Lower leg skin (tissue), 4 donors: ENCODE results near the gene BCL2L1. TPM values are rescaled to one million over a fixed set of nuclear protein-coding genes. Genes with fewer than 3 reads are reported as not detected.

Experiments
- DNase-seq, 2 donors: peaks; one replicate each; pipeline ENCODE4 v3.0.0-alpha.2; 2019; ENCODE audit warnings: low spot score in 2 of 2
- H3K4me3 ChIP-seq: fragments of 200-600 bp; sonication (generic); 2 replicates; pipeline ENCODE4 v1.5.1; 2017; ENCODE audit warnings: mild to moderate bottlenecking, low read depth; ENCODE audit not compliant: poor library complexity, severe bottlenecking
- POLR2A ChIP-seq, 2 donors: fragments of 450-650 bp; IDR thresholded peaks; one replicate each; pipeline ENCODE4 v1.6.1; 2016 to 2017; ENCODE audit warnings: antibody characterized with exemption in 2 of 2, mild to moderate bottlenecking in 1 of 2, moderate library complexity in 1 of 2
- WGBS, 2 donors: methylation state at CpG; one replicate each; pipeline ENCODE4 v1.1.5; 2018; 5-methylcytosine and 5-hydroxymethylcytosine counted together
- intact Hi-C: fragments of 100-400 bp; cut with DNase I; formaldehyde crosslinking; loops from one replicate; pipeline ENCODE4 v1.15.0; 2023; ENCODE audit warnings: low total_unique reads
- total RNA-seq, 4 donors: library from RNA; depleted of rRNA; stranded (reverse); fragments of >200 nt; gene quantifications; one replicate each; pipeline ENCODE4 v1.1.0, GENCODE V29; 2016
- TF ChIP-seq, protein P1 (sequence below), 3 donors: fragments of 450-650 bp; IDR thresholded peaks; one replicate each; pipeline ENCODE4 v1.5.1; 2016; ENCODE audit warnings: antibody characterized with exemption in 3 of 3, mild to moderate bottlenecking in 3 of 3, moderate library complexity in 2 of 3

BCL2L1 gene
- total RNA-seq, 4 donors from 2014 or later = 115 to 152 (median 125) TPM

DNA sequence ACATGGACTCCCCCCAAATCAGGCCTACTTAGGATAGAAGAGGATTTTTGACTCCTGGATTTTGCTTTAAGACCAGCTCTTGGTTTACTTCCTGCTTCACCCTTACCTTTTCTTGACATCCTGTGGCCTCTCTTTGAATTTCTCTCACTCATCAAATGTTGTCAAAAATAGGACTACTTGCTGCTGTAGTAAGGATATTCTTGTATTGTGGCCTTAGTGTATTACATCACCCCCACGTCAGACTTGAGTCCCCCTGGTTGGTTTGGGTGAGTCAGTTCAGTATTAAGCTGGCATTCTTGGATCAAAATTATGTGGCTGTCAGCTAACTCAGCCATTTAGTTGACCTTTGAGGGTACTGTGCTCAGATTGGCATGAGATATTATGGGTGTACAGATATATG lies 17.5 kb upstream of the BCL2L1 start:
- DNase-seq = no peak
- no peak overlapping the region for H3K4me3 ChIP-seq
- TF ChIP-seq, protein P1, sequence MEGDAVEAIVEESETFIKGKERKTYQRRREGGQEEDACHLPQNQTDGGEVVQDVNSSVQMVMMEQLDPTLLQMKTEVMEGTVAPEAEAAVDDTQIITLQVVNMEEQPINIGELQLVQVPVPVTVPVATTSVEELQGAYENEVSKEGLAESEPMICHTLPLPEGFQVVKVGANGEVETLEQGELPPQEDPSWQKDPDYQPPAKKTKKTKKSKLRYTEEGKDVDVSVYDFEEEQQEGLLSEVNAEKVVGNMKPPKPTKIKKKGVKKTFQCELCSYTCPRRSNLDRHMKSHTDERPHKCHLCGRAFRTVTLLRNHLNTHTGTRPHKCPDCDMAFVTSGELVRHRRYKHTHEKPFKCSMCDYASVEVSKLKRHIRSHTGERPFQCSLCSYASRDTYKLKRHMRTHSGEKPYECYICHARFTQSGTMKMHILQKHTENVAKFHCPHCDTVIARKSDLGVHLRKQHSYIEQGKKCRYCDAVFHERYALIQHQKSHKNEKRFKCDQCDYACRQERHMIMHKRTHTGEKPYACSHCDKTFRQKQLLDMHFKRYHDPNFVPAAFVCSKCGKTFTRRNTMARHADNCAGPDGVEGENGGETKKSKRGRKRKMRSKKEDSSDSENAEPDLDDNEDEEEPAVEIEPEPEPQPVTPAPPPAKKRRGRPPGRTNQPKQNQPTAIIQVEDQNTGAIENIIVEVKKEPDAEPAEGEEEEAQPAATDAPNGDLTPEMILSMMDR (IDR thresholded peaks at IDR 0.05) = no peak
- no peak for TF ChIP-seq POLR2A (IDR thresholded peaks at IDR 0.05)
- WGBS, 2 donors = 3 to 4% methylated on average over 1 of the region's 1 CpG
- intact Hi-C loops = no loop called here

DNA sequence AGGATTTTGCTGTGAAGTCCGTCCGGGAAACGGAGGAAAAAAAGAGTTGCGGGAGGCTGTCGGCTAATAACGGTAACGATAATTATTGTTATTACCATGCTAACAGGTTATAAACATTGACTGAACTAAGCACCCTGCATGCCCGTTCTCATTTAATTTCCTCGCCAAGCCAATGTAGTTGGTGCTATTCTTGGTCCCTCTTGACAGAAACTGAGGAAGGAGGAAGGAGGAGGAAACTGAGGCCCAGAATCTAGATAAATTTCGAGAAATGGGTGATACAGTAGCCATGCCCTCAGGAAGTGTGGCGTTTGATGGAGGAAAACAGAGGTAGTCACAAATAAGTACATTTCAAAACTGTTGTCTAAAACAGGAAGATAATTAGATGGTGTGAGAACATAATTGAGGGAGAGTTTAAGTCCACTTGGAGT lies 16.9 kb upstream of the BCL2L1 start:
- H3K4me3 ChIP-seq = peak overlapping the region; percentile 54
- TF ChIP-seq, protein P1 (IDR thresholded peaks at IDR 0.05) = no peak
- TF ChIP-seq POLR2A (IDR thresholded peaks at IDR 0.05) = no peak
- no peak for DNase-seq
- intact Hi-C loops = no loop called here
- 0 to 1% methylated on average over 11 of the region's 11 CpGs for WGBS, 2 donors

DNA sequence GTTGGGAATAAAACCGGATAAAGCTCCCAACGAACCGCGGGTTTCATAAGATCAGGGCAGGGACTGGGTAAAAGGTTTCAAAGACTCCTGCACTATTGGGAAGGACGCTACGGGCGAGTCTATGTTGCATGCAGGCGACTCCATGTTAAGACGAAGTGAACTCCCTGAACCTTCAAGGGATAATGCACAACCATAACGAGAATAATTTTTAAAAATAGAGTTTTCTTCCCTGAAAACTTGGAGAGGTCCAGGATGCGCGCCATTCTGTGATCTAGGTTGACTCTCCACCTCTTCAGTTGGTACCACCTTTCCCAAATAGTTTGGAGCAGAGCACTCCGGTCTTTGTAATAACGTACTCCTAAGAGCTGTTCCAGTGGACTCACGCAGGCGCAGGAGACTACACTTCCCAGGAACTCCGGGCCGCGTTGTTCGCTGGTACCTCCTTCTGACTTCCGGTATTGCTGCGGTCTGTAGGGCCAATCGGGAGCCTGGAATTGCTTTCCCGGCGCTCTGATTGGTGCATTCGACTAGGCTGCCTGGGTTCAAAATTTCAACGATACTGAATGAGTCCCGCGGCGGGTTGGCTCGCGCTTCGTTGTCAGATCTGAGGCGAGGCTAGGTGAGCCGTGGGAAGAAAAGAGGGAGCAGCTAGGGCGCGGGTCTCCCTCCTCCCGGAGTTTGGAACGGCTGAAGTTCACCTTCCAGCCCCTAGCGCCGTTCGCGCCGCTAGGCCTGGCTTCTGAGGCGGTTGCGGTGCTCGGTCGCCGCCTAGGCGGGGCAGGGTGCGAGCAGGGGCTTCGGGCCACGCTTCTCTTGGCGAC lies 16.3 kb upstream of the BCL2L1 start, which contains the start of gene TPX2:
TPX2 (plus strand) TSS at position 562 of the 821 bp plus-strand sequence. CDS start 18,187 bp downstream, outside the sequence.
- WGBS, 2 donors = 0% methylated on average over 40 to 49 of the region's 54 CpGs

DNA sequence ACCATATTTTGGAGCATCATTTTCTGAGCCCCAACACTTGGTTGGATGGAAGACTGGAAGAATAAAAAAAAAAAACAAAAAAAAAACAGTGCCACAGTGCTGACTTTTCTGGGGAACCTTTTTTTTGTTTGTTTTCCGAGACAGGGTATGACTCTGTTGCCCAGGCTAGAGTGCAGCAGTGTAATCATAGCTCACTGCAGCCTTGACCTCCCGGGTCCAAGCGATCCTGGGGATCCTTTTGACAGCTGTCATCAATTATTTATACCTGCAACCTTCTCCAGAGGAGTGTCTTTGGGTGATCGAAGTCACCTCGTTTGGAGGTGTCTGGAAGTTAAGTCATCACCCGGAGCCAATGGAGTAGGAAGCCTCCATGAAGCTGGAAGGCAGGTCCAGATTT lies 8.7 kb upstream of the BCL2L1 start:
- intact Hi-C loops = no loop called here
- WGBS, 2 donors = 78 to 87% methylated on average over 6 of the region's 6 CpGs
- H3K4me3 ChIP-seq = no peak overlapping the region
- peak in 1 of 2 donors; percentile 49 for DNase-seq
- TF ChIP-seq POLR2A (IDR thresholded peaks at IDR 0.05) = no peak
- TF ChIP-seq, protein P1 (IDR thresholded peaks at IDR 0.05) = no peak

More for the DNA sequence above, 16.3 kb upstream of the BCL2L1 start, which contains the start of gene TPX2:
- intact Hi-C loops = no loop called here
- TF ChIP-seq, protein P1 (IDR thresholded peaks at IDR 0.05) = no peak
- TF ChIP-seq POLR2A (IDR thresholded peaks at IDR 0.05) = no peak
- peak within 1 kb of the TSS; percentile 54 for H3K4me3 ChIP-seq
- peak; percentile 97 to 98 for DNase-seq

DNA sequence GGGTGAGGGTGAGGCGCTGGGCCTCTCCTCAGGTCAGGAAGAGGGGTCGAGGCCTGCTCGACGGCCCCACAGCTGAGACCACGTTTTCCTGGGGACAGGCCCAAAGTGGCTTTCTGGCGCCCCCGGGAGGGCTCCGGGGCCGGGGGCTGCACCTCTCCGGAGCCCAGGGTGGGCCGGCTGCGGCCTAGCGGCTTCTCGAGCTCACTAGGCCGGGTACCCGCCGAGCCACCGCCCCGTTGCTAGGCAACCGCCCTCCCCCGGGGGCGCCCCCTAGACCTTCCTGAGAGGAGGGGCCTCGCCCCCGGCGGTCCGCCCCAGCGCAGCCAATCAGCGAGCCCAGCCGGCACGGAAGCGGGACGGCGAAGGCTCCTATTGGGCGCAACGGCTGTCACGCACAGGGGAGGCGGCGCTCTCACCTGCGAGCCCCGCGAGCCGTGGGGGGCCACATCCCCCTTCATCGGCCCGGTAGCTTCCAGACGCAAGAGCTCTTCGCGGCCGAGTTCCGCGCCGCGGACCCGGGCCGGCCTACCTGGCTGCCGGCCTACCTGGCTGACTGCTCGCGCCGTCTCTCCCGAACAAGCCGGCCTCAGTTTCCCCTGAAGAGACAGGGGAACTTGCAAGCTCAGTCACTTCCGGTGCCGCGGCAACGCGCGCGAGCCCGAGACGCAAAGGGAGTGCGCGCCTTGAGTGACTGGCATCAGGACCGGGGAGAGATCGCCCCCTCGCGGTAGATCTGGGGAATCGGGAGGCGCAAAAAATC lies 831 bp upstream of the BCL2L1 start:
- intact Hi-C loops = loop anchor here (5.0 to 10.0 kb wide), 2 partner anchors 61 to 169 kb away; no protein-coding TSS in a partner anchor
- TF ChIP-seq POLR2A (IDR thresholded peaks at IDR 0.05) = peak in 1 of 2 donors; percentile 12
- TF ChIP-seq, protein P1 (IDR thresholded peaks at IDR 0.05) = peak in 1 of 3 donors; percentile 91

More for the DNA sequence above, 831 bp upstream of the BCL2L1 start:
- H3K4me3 ChIP-seq = peak overlapping the region; percentile 74
- WGBS, 2 donors = 0 to 1% methylated on average over 44 to 58 of the region's 77 CpGs
- peak; percentile 95 to 99 for DNase-seq
